Lung (tissue), 12 donors: ENCODE measurements around the gene KCNQ1OT1. TPM values are rescaled to one million over a fixed set of nuclear protein-coding genes. Genes with fewer than 3 reads are reported as not detected.

Experiments used
- ATAC-seq: fragments of 200-7000 bp; cut with Tn5 transposase; one replicate; pipeline ENCODE4 v1.9.1; 2020; ENCODE audit warnings: moderate number of reproducible peaks; ENCODE audit not compliant: insufficient read depth, low FRiP score
- DNase-seq, 3 donors: peaks; one replicate each; pipeline ENCODE4 v3.0.0-alpha.2; 2013 to 2017
- H3K27ac ChIP-seq, 2 donors: one replicate each; pipeline ENCODE4 v1.5.1; 2013; ENCODE audit warnings: mild to moderate bottlenecking in 2 of 2, moderate library complexity in 2 of 2, control low read depth in 1 of 2, inconsistent platforms in 1 of 2, low read depth in 1 of 2, low read length in 1 of 2
- H3K27me3 ChIP-seq, 3 donors: one replicate each; pipeline ENCODE4 v1.5.1; 2013; ENCODE audit warnings: low read length in 2 of 3; ENCODE audit not compliant: control insufficient read depth in 3 of 3, insufficient read depth in 3 of 3
- H3K36me3 ChIP-seq, 4 donors: one replicate each; pipeline ENCODE4 v1.5.1; 2013; ENCODE audit warnings: low read length in 4 of 4, mild to moderate bottlenecking in 1 of 4, moderate library complexity in 1 of 4; ENCODE audit not compliant: control insufficient read depth in 4 of 4, insufficient read depth in 4 of 4
- H3K4me1 ChIP-seq, 5 donors: one replicate each; pipeline ENCODE4 v1.5.1; 2013; ENCODE audit warnings: low read length in 5 of 5, mild to moderate bottlenecking in 2 of 5, moderate library complexity in 1 of 5; ENCODE audit not compliant: control insufficient read depth in 5 of 5, insufficient read depth in 5 of 5
- H3K4me3 ChIP-seq: one replicate; pipeline ENCODE4 v1.5.1; 2013; ENCODE audit warnings: mild to moderate bottlenecking, control low read depth, moderate library complexity
- H3K9ac ChIP-seq, 2 donors: one replicate each; pipeline ENCODE4 v1.5.1; 2013; ENCODE audit warnings: low read length in 2 of 2, control low read depth in 1 of 2; ENCODE audit not compliant: insufficient read depth in 1 of 2
- H3K9me3 ChIP-seq, 4 donors: one replicate each; pipeline ENCODE4 v1.5.1; 2013; ENCODE audit warnings: low read length in 3 of 4, mild to moderate bottlenecking in 1 of 4, moderate library complexity in 1 of 4; ENCODE audit not compliant: control insufficient read depth in 4 of 4, insufficient read depth in 3 of 4
- CTCF ChIP-seq: IDR thresholded peaks from 2 replicates; pipeline ENCODE4 v1.5.1; 2012; ENCODE audit warnings: mild to moderate bottlenecking; ENCODE audit errors: control extremely low read depth, extremely low read depth
- WGBS, 2 donors: extraction: QIAGEN DNeasy Blood & Tissue Kit; methylation state at CpG; one replicate each; pipeline ENCODE4 v1.1.7; 2013; 5-methylcytosine and 5-hydroxymethylcytosine counted together
- polyA plus RNA-seq, 2 donors: library from polyadenylated mRNA; stranded (reverse); fragments of 200-250 nt; gene quantifications; one replicate each; pipeline ENCODE4 v1.2.1, GENCODE V29; 2013
- total RNA-seq, 2 donors: library from RNA; depleted of rRNA in 1 of 2; stranded (reverse); fragments of >200 nt in 1 of 2; gene quantifications; one replicate each; pipeline ENCODE4 v1.2.1, GENCODE V29; 2014 to 2021
- donor health status: control.
- donor health status: control.
- donor health status: Bipolar disorder and iron deficiency.
- donor health status: healthy.
- donor health status: DM: yes; HTN: yes; CAD: no.

KCNQ1OT1 gene
- total and polyA plus RNA-seq, 4 donors: 0.02 to 14.5 (median 1.7) TPM

GRCh38 chr11:2570211-2570811 is 129.5 kb downstream of the KCNQ1OT1 start:
- no peaks in the 10 kb centered on the region for H3K9me3 ChIP-seq
- 97 to 98% methylated on average over 26 of the region's 26 CpGs for WGBS, 2 donors
- H3K4me1 ChIP-seq: peaks cover 0 to 5% (median 0%) of the 10 kb centered on the region in 5 donors
- H3K27ac ChIP-seq: no peak overlapping the region
- H3K4me3 ChIP-seq: no peak overlapping the region
- H3K27me3 ChIP-seq: no peaks in the 10 kb centered on the region
- H3K9ac ChIP-seq: no peak overlapping the region
- no peak for DNase-seq
- no peak for TF ChIP-seq CTCF
- no peak for ATAC-seq
- H3K36me3 ChIP-seq: peaks cover 0 to 10% (median 0%) of the 10 kb centered on the region in 4 donors

- Histone ChIP-seq H3K4me3 (no peak overlapping the region), H3K9ac (no peak overlapping the region), H3K9me3 (no peaks in the 10 kb centered on the region), H3K27me3 (no peaks in the 10 kb centered on the region), H3K36me3 (peaks cover 0 to 10% (median 0%) of the 10 kb centered on the region in 4 donors), H3K4me1 (no peaks in the 10 kb centered on the region), H3K27ac (no peak overlapping the region)
- 96 to 98% methylated on average over 10 of the region's 10 CpGs for WGBS, 2 donors
- ATAC-seq: no peak
- TF ChIP-seq CTCF: no peak
- DNase-seq: no peak
Measured at GRCh38 chr11:2569731-2570210, 130.0 kb downstream of the KCNQ1OT1 start.

DNA sequence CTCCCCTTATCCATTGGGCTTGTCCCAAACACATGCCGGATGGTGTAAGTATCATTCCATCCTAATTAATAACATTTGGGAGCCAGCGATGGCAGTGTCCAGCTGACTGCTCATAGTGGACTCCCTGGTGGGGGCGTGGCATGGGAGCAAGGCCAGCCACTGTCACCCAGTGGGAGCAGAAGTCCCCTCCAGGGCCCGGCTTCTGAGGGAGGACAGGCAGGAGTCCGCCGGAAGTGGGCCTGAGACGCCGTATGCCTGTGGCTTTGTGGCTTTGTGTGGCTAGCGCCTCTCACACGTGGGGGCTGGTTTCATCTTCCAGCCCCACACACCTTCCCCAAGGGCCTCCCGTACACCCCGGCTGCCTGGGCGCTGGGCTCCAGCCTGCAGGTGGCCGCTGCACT is 130.5 kb downstream of the KCNQ1OT1 start:
- Histone ChIP-seq H3K4me1 (no peaks in the 10 kb centered on the region), H3K9me3 (no peaks in the 10 kb centered on the region), H3K27ac (no peak overlapping the region), H3K27me3 (no peaks in the 10 kb centered on the region), H3K9ac (no peak overlapping the region), H3K4me3 (no peak overlapping the region), H3K36me3 (peaks cover 0 to 10% (median 0%) of the 10 kb centered on the region in 4 donors)
- ATAC-seq: no peak
- 77 to 84% methylated on average over 14 of the region's 14 CpGs for WGBS, 2 donors
- no peak for DNase-seq
- no peak for TF ChIP-seq CTCF
